ENCODE data around the gene SLAMF8. TPM values are rescaled to one million over a fixed set of nuclear protein-coding genes. Genes with fewer than 3 reads are reported as not detected.

The SLAMF8 gene
- total RNA-seq, 1 experiment from 2014 or later = not detected

- intact Hi-C loops (cut with micrococcal nuclease) = loop anchor here (1.0 to 5.0 kb wide), 8 partner anchors 18 to 620 kb away; no protein-coding TSS in a partner anchor
- no TSS peak for BruUV-seq (replicated peaks)
- H3K27ac Mint-ChIP-seq (ENCODE audit: low read depth, unreplicated experiment) = peak within 1 kb of the TSS; percentile 71
These were observed 45.8 kb upstream of the SLAMF8 start, which contains the start of gene DUSP23 for GRCh38 chr1:159780583-159781582. DUSP23 (plus strand) TSS chr1:159780962; CDS start chr1:159781101, 139 bp downstream.

GRCh38 chr1:159781992-159782391 lies 44.7 kb upstream of the SLAMF8 start:
- Mint-ChIP-seq H3K4me3 (ENCODE audit: unreplicated experiment) (peak overlapping the region; percentile 87), H3K36me3 (ENCODE audit: insufficient read depth, unreplicated experiment) (peaks cover 32% of the 10 kb centered on the region), H3K27ac (ENCODE audit: low read depth, unreplicated experiment) (no peak overlapping the region), H3K9me3 (ENCODE audit: unreplicated experiment) (no peaks in the 10 kb centered on the region), H3K4me1 (ENCODE audit: insufficient read depth, unreplicated experiment) (peaks cover 67% of the 10 kb centered on the region), H3K27me3 (ENCODE audit: insufficient read depth, unreplicated experiment) (no peaks in the 10 kb centered on the region)
- POLR2A ChIA-PET = interaction anchor here (0.7 to 1.9 kb wide), 15 partner anchors 17 to 769 kb away, joined by 3 to 19 read pairs (median 6); partner anchors contain the start of gene PIGM
- no TSS peak for BruUV-seq (replicated peaks)
- DNase-seq (ENCODE audit: unreplicated experiment) = no peak
- no peak for TF ChIP-seq CTCF (IDR thresholded peaks at IDR 0.05; ENCODE audit: unreplicated experiment)
- CTCF ChIA-PET = interaction anchor here (0.9 to 10.7 kb wide), 18 partner anchors 8 to 640 kb away, joined by 3 to 253 read pairs (median 6); partner anchors contain the start of gene FCRL6
- intact Hi-C loops (cut with micrococcal nuclease) = loop anchor here (2.0 to 5.0 kb wide), 2 partner anchors 70 to 101 kb away; no protein-coding TSS in a partner anchor

More at GRCh38 chr1:159780583-159781582, 45.8 kb upstream of the SLAMF8 start, which contains the start of gene DUSP23:
- Mint-ChIP-seq H3K36me3 (ENCODE audit: insufficient read depth, unreplicated experiment) (peaks cover 32% of the 10 kb centered on the region), H3K27me3 (ENCODE audit: insufficient read depth, unreplicated experiment) (no peaks in the 10 kb centered on the region), H3K9me3 (ENCODE audit: unreplicated experiment) (no peaks in the 10 kb centered on the region), H3K4me3 (ENCODE audit: unreplicated experiment) (peak within 1 kb of the TSS; percentile 87), H3K4me1 (ENCODE audit: insufficient read depth, unreplicated experiment) (peaks cover 65% of the 10 kb centered on the region)
- POLR2A ChIA-PET = interaction anchor here (0.5 to 1.9 kb wide), 30 partner anchors 10 to 1499 kb away, joined by 3 to 19 read pairs (median 4); partner anchors contain the start of genes PIGM and TAGLN2
- CTCF ChIA-PET = interaction anchor here (0.6 to 10.7 kb wide), 28 partner anchors 9 to 648 kb away, joined by 3 to 253 read pairs (median 4); partner anchors contain the start of gene FCRL6
- TF ChIP-seq CTCF (IDR thresholded peaks at IDR 0.05; ENCODE audit: unreplicated experiment) = peak; percentile 97
- peak; percentile 100 for DNase-seq (ENCODE audit: unreplicated experiment)

GRCh38 chr1:159783724-159784123 lies 42.9 kb upstream of the SLAMF8 start:
- POLR2A ChIA-PET = interaction anchor here (0.6 kb wide), 2 partner anchors 73 to 269 kb away, joined by 3 to 5 read pairs; no protein-coding TSS in a partner anchor
- Mint-ChIP-seq H3K27me3 (ENCODE audit: insufficient read depth, unreplicated experiment) (no peaks in the 10 kb centered on the region), H3K27ac (ENCODE audit: low read depth, unreplicated experiment) (no peak overlapping the region), H3K36me3 (ENCODE audit: insufficient read depth, unreplicated experiment) (peaks cover 32% of the 10 kb centered on the region), H3K4me1 (ENCODE audit: insufficient read depth, unreplicated experiment) (peaks cover 63% of the 10 kb centered on the region), H3K4me3 (ENCODE audit: unreplicated experiment) (peak overlapping the region; percentile 87), H3K9me3 (ENCODE audit: unreplicated experiment) (no peaks in the 10 kb centered on the region)
- intact Hi-C loops (cut with micrococcal nuclease) = loop anchor here (5.0 kb wide), 1 partner anchor 69 kb away; no protein-coding TSS in a partner anchor
- DNase-seq (ENCODE audit: unreplicated experiment) = no peak
- no peak for TF ChIP-seq CTCF (IDR thresholded peaks at IDR 0.05; ENCODE audit: unreplicated experiment)
- BruUV-seq (replicated peaks) = no TSS peak
- CTCF ChIA-PET = interaction anchor here (1.4 to 10.7 kb wide), 5 partner anchors 15 to 622 kb away, joined by 4 to 253 read pairs (median 48); no protein-coding TSS in a partner anchor
